ENCODE data around the gene STRN3. TPM values are rescaled to one million over a fixed set of nuclear protein-coding genes. Genes with fewer than 3 reads are reported as not detected.

Gene STRN3
- total RNA-seq, 1 donor from 2014 or later, result 32.8 TPM

DNA sequence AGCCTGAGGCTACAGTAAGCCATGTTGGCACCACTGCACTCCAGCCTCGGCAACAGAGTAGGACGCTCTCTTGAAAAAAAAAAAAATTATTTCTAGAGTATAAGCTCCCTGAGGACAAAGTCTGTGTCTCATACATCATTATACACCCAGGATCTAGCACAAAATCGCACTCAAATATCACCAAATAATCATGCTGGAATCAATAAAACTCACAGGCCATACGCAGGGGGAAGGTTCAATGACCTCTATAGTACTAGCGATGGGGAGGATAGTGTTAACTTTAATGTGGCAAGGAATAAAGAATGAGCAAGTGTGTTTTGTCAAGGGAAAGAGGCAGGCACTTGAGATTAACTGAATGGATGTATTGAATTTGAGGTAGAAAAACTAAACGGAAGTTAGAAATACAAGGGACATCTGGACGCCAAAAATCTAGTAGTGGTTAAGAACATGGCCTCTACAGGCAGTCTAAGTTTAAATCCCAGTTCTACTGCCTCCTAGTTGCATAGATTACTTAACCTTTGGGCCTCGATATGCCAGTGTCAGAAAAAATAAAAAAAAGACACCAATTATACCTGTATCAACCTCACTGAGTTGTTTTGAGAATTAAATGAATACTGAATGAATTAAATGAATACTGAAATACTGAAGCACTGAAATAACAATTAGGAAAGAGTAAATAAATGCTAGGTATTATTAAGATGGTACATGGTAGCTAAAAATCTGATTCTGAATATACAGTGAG lies 5.2 kb downstream of the STRN3 start:
- Histone ChIP-seq H3K27ac (no peak overlapping the region), H3K4me3 (no peak overlapping the region), H3K27me3 (ENCODE audit: low read depth) (no peaks in the 10 kb centered on the region), H3K9me3 (no peaks in the 10 kb centered on the region), H3K36me3 (no peaks in the 10 kb centered on the region), H3K4me1 (peaks cover 18% of the 10 kb centered on the region)
- TF ChIP-seq, protein P1, sequence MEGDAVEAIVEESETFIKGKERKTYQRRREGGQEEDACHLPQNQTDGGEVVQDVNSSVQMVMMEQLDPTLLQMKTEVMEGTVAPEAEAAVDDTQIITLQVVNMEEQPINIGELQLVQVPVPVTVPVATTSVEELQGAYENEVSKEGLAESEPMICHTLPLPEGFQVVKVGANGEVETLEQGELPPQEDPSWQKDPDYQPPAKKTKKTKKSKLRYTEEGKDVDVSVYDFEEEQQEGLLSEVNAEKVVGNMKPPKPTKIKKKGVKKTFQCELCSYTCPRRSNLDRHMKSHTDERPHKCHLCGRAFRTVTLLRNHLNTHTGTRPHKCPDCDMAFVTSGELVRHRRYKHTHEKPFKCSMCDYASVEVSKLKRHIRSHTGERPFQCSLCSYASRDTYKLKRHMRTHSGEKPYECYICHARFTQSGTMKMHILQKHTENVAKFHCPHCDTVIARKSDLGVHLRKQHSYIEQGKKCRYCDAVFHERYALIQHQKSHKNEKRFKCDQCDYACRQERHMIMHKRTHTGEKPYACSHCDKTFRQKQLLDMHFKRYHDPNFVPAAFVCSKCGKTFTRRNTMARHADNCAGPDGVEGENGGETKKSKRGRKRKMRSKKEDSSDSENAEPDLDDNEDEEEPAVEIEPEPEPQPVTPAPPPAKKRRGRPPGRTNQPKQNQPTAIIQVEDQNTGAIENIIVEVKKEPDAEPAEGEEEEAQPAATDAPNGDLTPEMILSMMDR (IDR thresholded peaks at IDR 0.05), result no peak
- DNase-seq (no peak), ATAC-seq (no peak)
- intact Hi-C loops (cut with DNase I), result no loop called here

DNA sequence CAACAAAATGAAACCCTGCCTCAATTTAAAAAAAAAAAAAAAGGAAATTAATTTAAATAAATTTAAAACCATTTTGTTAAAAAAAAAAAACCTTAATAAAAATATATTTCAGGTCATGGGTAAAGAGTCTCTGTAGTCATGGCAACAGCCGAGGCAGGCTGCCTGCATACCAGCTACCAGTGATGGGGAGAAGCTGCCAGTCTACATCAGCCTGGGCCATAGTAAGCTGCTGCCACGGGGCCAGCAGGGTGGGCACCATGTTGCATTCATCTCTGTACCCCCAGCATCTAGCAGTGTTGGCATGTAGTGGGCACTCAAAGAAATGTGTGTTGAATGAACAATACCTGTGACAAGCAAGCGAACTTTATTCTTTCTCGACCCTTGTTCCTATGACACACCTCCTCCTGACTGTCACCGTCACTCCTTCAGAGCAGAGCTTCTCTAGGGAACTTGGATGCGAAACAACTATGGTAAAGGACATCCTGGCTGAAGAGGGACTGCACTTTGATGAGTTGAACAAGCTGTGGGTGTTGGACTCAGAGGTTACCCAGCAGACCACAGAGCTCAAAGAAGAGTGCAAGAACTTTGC lies 8.0 kb downstream of the STRN3 start:
- Histone ChIP-seq H3K9me3 (no peaks in the 10 kb centered on the region), H3K27me3 (ENCODE audit: low read depth) (no peaks in the 10 kb centered on the region), H3K4me1 (peaks cover under 1% of the 10 kb centered on the region), H3K36me3 (peaks cover under 1% of the 10 kb centered on the region), H3K4me3 (no peak overlapping the region), H3K27ac (no peak overlapping the region)
- TF ChIP-seq, protein P1 (IDR thresholded peaks at IDR 0.05), result no peak
- no peak for DNase-seq
- intact Hi-C loops (cut with DNase I), result no loop called here
- no peak for ATAC-seq

DNA sequence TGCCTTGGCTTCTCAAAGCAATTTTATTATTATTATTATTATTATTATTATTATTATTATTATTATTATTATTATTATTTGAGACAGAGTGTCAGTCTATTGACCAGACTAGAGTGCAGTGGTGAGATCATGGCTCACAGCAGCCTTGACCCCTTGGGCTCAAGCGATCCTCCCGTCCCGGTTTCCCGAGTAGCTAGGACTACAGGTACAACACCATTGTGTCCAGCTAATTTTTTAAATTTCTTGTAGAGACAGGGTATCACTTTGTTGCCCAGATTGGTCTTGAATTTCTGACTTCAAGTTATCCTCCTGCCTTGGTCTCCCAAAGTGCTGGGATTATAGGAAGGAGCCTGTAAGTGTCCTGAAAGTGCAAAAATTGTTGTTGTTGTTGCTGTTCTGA lies 12.3 kb downstream of the STRN3 start:
- no peaks in the 10 kb centered on the region for H3K4me1 ChIP-seq
- no peak overlapping the region for H3K4me3 ChIP-seq
- DNase-seq, result no peak
- no peaks in the 10 kb centered on the region for H3K9me3 ChIP-seq
- intact Hi-C loops (cut with DNase I), result no loop called here
- TF ChIP-seq, protein P1 (IDR thresholded peaks at IDR 0.05), result no peak
- ATAC-seq, result no peak
- H3K36me3 ChIP-seq, result peaks cover 20% of the 10 kb centered on the region
- no peak overlapping the region for H3K27ac ChIP-seq
- H3K27me3 ChIP-seq (ENCODE audit: low read depth), result no peaks in the 10 kb centered on the region

DNA sequence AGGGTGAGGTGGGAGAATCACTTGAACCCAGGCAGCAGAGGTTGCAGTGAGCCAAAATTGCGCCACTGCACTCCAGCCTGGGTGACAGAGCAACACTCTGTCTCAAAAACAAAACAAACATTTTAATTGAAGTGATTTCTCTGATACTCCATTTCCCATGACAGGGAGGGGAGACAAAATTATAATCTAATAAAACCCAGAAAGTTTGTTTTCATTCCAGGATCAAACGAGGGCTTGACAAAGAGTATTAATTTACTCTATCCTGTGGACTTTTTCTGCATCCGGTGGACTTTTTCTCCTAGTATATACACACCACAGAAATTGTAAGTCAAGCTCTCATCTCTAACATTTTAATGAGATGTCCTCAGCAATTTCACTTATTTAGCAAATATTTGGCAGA lies 15.2 kb downstream of the STRN3 start:
- Histone ChIP-seq H3K4me1 (no peaks in the 10 kb centered on the region), H3K4me3 (no peak overlapping the region), H3K27me3 (ENCODE audit: low read depth) (no peaks in the 10 kb centered on the region), H3K36me3 (peaks cover 23% of the 10 kb centered on the region), H3K27ac (no peak overlapping the region), H3K9me3 (no peaks in the 10 kb centered on the region)
- no peak for ATAC-seq
- TF ChIP-seq, protein P1 (IDR thresholded peaks at IDR 0.05), result no peak
- no peak for DNase-seq
- intact Hi-C loops (cut with DNase I), result no loop called here

DNA sequence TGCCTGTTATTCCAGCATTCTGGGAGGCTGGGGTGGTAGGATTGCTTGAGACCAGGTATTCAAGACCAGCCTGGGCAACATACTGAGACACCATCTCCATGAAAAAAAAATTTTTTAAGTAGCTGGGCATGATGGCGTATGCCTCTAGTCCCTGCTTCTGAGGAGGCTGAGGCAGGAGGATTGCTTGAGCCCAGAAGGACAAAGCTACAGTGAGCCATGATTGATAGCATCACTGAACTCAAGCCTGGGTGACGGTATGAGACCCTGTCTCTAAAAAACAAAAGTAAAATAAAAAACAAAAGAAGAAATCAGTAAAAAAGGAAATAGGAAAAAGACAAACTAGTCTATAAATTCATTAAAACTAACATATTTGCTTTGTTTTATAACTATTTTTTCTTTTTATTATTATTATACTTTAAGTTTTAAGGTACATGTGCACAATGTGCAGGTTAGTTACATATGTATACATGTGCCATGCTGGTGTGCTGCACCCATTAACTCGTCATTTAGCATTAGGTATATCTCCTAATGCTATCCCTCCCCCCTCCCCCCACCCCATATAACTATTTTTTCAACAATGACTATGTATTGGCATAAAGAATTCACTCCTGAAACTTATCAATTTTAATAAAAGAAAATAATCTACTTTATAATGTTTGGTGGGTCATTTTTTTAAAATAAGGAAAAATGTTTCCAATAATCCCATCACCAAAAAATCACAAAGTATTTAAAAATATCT lies 16.2 kb downstream of the STRN3 start:
- H3K36me3 ChIP-seq, result peaks cover 30% of the 10 kb centered on the region
- no peaks in the 10 kb centered on the region for H3K27me3 ChIP-seq (ENCODE audit: low read depth)
- no peak overlapping the region for H3K4me3 ChIP-seq
- TF ChIP-seq, protein P1 (IDR thresholded peaks at IDR 0.05), result no peak
- no peak for ATAC-seq
- no peaks in the 10 kb centered on the region for H3K9me3 ChIP-seq
- H3K27ac ChIP-seq, result no peak overlapping the region
- intact Hi-C loops (cut with DNase I), result no loop called here
- no peak for DNase-seq
- no peaks in the 10 kb centered on the region for H3K4me1 ChIP-seq
